Upper lobe of right lung (tissue), 1 donor: ENCODE measurements around the gene MGAT4A. TPM values are rescaled to one million over a fixed set of nuclear protein-coding genes. Genes with fewer than 3 reads are reported as not detected.

Source experiments
- ATAC-seq: fragments of 200-7000 bp; cut with Tn5 transposase; one replicate; pipeline ENCODE4 v1.9.1; 2020; ENCODE audit warnings: mild to moderate bottlenecking, moderate library complexity
- DNase-seq: peaks from one replicate; pipeline ENCODE4 v3.0.0-alpha.2; 2020
- H3K27ac ChIP-seq: fragments of 200-600 bp; one replicate; pipeline ENCODE4 v1.8.0; 2022
- H3K27me3 ChIP-seq: fragments of 200-600 bp; one replicate; pipeline ENCODE4 v1.8.0; 2022; ENCODE audit warnings: mild to moderate bottlenecking
- H3K36me3 ChIP-seq: fragments of 200-600 bp; one replicate; pipeline ENCODE4 v1.8.0; 2022
- H3K4me1 ChIP-seq: fragments of 200-600 bp; one replicate; pipeline ENCODE4 v1.8.0; 2022
- H3K4me3 ChIP-seq: fragments of 200-600 bp; one replicate; pipeline ENCODE4 v1.8.0; 2022; ENCODE audit warnings: mild to moderate bottlenecking
- H3K9me3 ChIP-seq: fragments of 200-600 bp; one replicate; pipeline ENCODE4 v1.8.0; 2022
- CTCF ChIP-seq: fragments of 200-600 bp; IDR thresholded peaks from one replicate; pipeline ENCODE4 v1.8.0; 2022; ENCODE audit warnings: antibody characterized with exemption
- intact Hi-C: fragments of 100-400 bp; cut with DNase I; formaldehyde crosslinking; loops from one replicate; pipeline ENCODE4 v1.11.0; 2022
- total RNA-seq: library from RNA; stranded (reverse); fragmentation: NEBNext Ultra II Directional; extraction: Animal tissue kit (Norgen Biotek cat#: 25700); gene quantifications from one replicate; pipeline ENCODE4 v1.2.1, GENCODE V29; 2021
- donor health status: DM: no; HTN: yes; CAD: no; lungs with severe emphysema.

MGAT4A gene
- total RNA-seq, 1 donor from 2014 or later: 85.8 TPM

- H3K36me3 ChIP-seq: peaks cover 96% of the 10 kb centered on the region
- DNase-seq (no peak), ATAC-seq (no peak)
- no peak for TF ChIP-seq CTCF
- no peaks in the 10 kb centered on the region for H3K9me3 ChIP-seq
- H3K4me3 ChIP-seq: no peak overlapping the region
- peaks cover 9% of the 10 kb centered on the region for H3K4me1 ChIP-seq
- no peaks in the 10 kb centered on the region for H3K27me3 ChIP-seq
- no peak overlapping the region for H3K27ac ChIP-seq
- intact Hi-C loops: no loop called here
Observed at GRCh38 chr2:98615481-98615880, 115.5 kb downstream of the MGAT4A start.

GRCh38 chr2:98614024-98614739, 116.8 kb downstream of the MGAT4A start:
- ATAC-seq (no peak), DNase-seq (no peak)
- H3K27me3 ChIP-seq: no peaks in the 10 kb centered on the region
- no peak overlapping the region for H3K27ac ChIP-seq
- no peak overlapping the region for H3K4me3 ChIP-seq
- H3K4me1 ChIP-seq: peaks cover 21% of the 10 kb centered on the region
- H3K9me3 ChIP-seq: no peaks in the 10 kb centered on the region
- H3K36me3 ChIP-seq: peaks cover 92% of the 10 kb centered on the region
- intact Hi-C loops: no loop called here
- no peak for TF ChIP-seq CTCF

- DNase-seq (peak; percentile 74), ATAC-seq (peak; percentile 40)
- TF ChIP-seq CTCF: no peak
- H3K4me1 ChIP-seq: peaks cover 41% of the 10 kb centered on the region
- peak overlapping the region; percentile 99 for H3K27ac ChIP-seq
- peak overlapping the region; percentile 98 for H3K4me3 ChIP-seq
- peaks cover 42% of the 10 kb centered on the region for H3K36me3 ChIP-seq
- no peaks in the 10 kb centered on the region for H3K27me3 ChIP-seq
- H3K9me3 ChIP-seq: no peaks in the 10 kb centered on the region
- intact Hi-C loops: no loop called here
Observed at GRCh38 chr2:98608962-98609604, 121.8 kb downstream of the MGAT4A start.

- peak; percentile 99 for ATAC-seq
- intact Hi-C loops: no loop called here
- H3K4me1 ChIP-seq: peaks cover 41% of the 10 kb centered on the region
Observed at GRCh38 chr2:98608116-98608961, 122.6 kb downstream of the MGAT4A start, which contains the start of the genes COA5 and UNC50. COA5 (minus strand) TSS chr2:98608512; CDS start chr2:98608405, 107 bp downstream. UNC50 (plus strand) TSS chr2:98608589; CDS start chr2:98609760, 1,171 bp downstream.

More at GRCh38 chr2:98608116-98608961, 122.6 kb downstream of the MGAT4A start, which contains the start of the genes COA5 and UNC50:
- Histone ChIP-seq H3K9me3 (no peaks in the 10 kb centered on the region), H3K36me3 (peaks cover 42% of the 10 kb centered on the region), H3K4me3 (peak within 1 kb of the TSS; percentile 98), H3K27ac (peak within 1 kb of the TSS; percentile 99), H3K27me3 (no peaks in the 10 kb centered on the region)
- DNase-seq: peak; percentile 96
- TF ChIP-seq CTCF: peak; percentile 10
